Measurements from ENCODE around the gene BLACAT1. TPM values are rescaled to one million over a fixed set of nuclear protein-coding genes. Genes with fewer than 3 reads are reported as not detected.

The BLACAT1 gene
- total RNA-seq, 3 donors from 2014 or later, result 0.14 to 0.46 (median 0.19) TPM

DNA sequence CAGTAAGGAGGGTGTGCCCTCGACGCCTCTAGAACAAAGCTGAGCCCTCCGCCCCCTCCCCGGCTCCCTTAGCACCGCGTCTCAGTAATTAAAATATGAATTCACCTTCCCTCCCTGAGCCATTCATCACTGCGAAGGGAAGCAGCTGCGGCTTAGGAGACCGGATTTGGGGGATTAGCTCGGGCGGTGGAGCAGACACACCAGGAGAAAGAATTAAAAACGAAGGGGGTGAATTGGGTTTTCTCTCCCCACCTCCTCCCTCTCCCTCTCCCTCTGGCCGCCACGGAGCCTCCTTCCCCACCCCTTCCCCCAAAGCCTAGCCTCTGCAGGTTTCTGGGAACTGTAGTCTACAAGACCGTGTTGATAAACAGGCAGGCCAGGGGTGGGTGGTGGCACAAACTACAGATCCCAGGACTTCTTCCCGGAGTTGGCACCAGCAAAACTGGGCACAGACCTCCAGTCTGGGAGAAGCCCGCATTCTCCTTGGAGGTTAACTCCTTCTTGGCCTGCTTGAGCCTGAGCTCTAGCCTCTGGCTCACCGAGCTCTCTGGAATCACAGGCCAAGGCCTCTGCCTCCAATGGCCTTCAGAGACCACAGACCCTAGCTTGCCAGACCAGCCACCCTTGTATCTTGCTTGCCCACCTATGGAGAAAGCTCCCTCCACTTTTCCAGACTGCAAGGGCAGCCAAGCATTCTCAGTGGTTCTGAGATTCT lies 10.8 kb downstream of the BLACAT1 start:
- DNase-seq (peak in 1 of 3 donors; percentile 49), ATAC-seq (no peak)
- H3K4me1 ChIP-seq (ENCODE audit: low read depth), result peaks cover 24% of the 10 kb centered on the region
- no peaks in the 10 kb centered on the region for H3K9me3 ChIP-seq
- no peaks in the 10 kb centered on the region for H3K36me3 ChIP-seq (ENCODE audit: low read depth)
- TF ChIP-seq, protein P1, sequence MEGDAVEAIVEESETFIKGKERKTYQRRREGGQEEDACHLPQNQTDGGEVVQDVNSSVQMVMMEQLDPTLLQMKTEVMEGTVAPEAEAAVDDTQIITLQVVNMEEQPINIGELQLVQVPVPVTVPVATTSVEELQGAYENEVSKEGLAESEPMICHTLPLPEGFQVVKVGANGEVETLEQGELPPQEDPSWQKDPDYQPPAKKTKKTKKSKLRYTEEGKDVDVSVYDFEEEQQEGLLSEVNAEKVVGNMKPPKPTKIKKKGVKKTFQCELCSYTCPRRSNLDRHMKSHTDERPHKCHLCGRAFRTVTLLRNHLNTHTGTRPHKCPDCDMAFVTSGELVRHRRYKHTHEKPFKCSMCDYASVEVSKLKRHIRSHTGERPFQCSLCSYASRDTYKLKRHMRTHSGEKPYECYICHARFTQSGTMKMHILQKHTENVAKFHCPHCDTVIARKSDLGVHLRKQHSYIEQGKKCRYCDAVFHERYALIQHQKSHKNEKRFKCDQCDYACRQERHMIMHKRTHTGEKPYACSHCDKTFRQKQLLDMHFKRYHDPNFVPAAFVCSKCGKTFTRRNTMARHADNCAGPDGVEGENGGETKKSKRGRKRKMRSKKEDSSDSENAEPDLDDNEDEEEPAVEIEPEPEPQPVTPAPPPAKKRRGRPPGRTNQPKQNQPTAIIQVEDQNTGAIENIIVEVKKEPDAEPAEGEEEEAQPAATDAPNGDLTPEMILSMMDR (IDR thresholded peaks at IDR 0.05), result no peak
- intact Hi-C loops (cut with DNase I, micrococcal nuclease), result no loop called here
- H3K4me3 ChIP-seq, result no peak overlapping the region

DNA sequence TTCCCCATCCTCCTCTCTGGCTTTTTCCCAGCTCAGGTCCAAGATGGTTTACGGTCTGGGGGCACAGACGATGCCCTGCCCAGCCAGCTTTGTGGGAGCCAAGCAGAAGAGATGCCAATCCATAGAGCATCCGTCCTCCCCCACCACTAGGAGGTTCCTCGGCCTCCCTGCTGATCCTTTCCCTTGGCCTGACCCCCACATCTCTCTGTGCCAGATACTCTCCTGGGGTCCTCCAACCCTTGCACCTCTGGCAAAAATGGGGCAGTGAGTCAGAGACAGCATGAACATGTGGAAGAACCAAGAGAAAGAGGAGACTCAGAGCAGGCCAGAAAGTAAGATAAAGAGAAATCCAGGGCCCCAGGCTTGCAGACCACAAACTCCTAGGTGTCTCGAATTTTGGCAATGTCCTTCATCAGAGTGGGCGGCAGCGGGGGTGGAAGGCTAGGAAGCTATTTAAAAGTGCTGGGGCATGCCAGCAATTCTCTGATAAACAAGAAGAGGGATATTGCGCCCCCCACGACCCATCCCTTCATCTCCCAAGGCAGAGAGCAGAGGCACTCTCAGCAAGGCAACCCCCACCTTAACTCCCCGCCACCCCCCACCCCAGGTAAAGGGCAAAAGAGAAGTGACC lies 11.4 kb downstream of the BLACAT1 start:
- ATAC-seq (no peak), DNase-seq (no peak)
- H3K4me1 ChIP-seq (ENCODE audit: low read depth), result peaks cover 24% of the 10 kb centered on the region
- no peak overlapping the region for H3K4me3 ChIP-seq
- no peaks in the 10 kb centered on the region for H3K36me3 ChIP-seq (ENCODE audit: low read depth)
- TF ChIP-seq, protein P1 (IDR thresholded peaks at IDR 0.05), result no peak
- H3K9me3 ChIP-seq, result no peaks in the 10 kb centered on the region
- intact Hi-C loops (cut with DNase I, micrococcal nuclease), result no loop called here

DNA sequence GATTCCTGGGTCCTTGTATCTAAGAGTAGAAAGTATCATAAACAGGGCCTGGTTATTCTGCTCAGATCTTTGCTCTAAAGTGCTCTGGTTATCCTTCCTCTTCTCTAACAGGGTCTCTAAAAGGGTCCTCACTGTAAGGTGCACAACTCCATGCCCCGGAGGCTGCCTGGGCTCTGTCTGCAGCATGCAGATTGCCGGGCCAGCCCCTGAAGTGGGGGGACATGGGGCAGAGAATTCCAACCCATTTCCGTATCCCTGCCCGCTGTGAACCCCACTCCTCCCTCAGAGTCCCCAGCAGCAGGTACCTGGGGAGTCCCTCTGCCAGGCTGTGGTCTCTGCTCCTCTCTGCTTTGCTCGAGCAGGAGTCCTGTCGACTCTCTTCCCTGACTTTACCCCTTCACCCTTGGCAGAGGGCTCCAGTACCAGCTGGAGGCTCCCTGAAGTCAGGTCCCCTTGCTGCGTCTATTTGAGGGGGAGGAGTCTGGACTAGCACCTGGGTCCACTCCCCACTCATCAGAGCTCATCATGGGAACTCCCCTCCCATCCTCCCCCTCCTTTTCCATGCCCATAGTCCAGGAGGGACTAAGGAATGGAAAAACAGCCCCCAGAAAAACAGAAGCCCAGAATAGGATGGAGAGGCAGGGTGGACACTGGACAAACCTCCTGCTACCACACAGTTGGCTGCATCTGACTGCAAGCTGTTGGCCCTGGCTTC lies 12.1 kb downstream of the BLACAT1 start:
- ATAC-seq (no peak), DNase-seq (no peak)
- intact Hi-C loops (cut with DNase I, micrococcal nuclease), result no loop called here
- H3K9me3 ChIP-seq, result no peaks in the 10 kb centered on the region
- peaks cover 24% of the 10 kb centered on the region for H3K4me1 ChIP-seq (ENCODE audit: low read depth)
- TF ChIP-seq, protein P1 (IDR thresholded peaks at IDR 0.05), result no peak
- H3K36me3 ChIP-seq (ENCODE audit: low read depth), result no peaks in the 10 kb centered on the region
- H3K4me3 ChIP-seq, result no peak overlapping the region

DNA sequence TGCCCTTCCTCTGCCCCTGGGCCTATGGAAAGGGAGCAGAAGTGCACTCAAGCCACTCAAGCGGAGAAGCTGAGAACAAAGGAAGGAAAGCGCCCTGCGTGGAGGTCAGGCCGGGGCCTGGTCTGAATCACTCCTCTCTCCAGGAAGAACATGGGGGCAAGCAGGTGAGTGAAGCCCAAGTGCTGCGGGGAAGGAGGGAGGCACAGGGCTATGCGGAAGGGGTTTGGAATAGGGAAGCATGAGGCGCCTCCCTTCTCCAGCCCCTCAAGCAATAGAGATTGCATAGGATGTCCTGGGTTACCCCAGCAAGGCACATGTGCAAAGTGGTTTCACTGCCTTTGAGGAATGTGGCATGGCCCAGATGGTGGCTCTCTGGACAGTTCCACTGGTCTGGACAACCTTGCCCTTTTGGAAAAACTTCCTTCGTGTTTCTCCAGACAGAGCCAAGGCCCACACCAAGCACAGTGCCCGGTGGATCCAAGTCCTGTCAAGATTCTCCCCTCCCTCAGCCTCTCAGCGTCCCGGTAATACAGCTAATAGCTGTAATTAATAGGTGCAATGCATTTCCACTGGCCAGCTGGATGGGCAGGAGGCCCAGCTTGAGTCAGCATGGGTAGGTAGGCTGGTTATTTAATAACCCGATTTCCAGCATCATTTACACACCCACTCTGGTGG lies 13.7 kb downstream of the BLACAT1 start:
- H3K9me3 ChIP-seq, result no peaks in the 10 kb centered on the region
- TF ChIP-seq, protein P1 (IDR thresholded peaks at IDR 0.05), result no peak
- no peak for ATAC-seq
- no peaks in the 10 kb centered on the region for H3K36me3 ChIP-seq (ENCODE audit: low read depth)
- DNase-seq, result no peak
- intact Hi-C loops (cut with DNase I, micrococcal nuclease), result no loop called here
- no peak overlapping the region for H3K4me3 ChIP-seq
- peaks cover 30% of the 10 kb centered on the region for H3K4me1 ChIP-seq (ENCODE audit: low read depth)

DNA sequence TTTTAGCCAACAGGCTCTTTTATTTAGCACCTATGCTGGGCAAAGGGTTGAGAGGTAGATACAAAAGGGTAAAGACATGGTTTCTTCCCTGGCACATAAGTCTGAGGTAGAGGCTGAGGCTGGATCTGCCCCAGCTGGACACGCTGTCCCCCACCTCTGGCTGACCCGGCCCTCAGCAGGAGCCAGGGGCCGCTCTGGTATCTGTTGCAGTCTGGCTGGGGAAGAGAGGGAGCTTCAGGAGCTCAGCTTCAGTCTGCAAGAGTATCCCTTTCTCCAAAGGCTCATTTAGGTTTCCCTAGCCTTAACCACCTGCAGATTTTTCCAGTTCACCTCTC lies 14.2 kb downstream of the BLACAT1 start:
- intact Hi-C loops (cut with DNase I, micrococcal nuclease), result no loop called here
- no peak for ATAC-seq
- Histone ChIP-seq H3K4me3 (no peak overlapping the region), H3K9me3 (no peaks in the 10 kb centered on the region), H3K36me3 (ENCODE audit: low read depth) (no peaks in the 10 kb centered on the region), H3K4me1 (ENCODE audit: low read depth) (peaks cover 30% of the 10 kb centered on the region)
- TF ChIP-seq, protein P1 (IDR thresholded peaks at IDR 0.05), result no peak
- DNase-seq, result no peak
